Lower leg skin (tissue), 4 donors: ENCODE measurements around the gene CHD5. TPM values are rescaled to one million over a fixed set of nuclear protein-coding genes. Genes with fewer than 3 reads are reported as not detected.

ENCODE experiments used
- DNase-seq, 2 donors: peaks; one replicate each; pipeline ENCODE4 v3.0.0-alpha.2; 2019; ENCODE audit warnings: low spot score in 2 of 2
- H3K4me3 ChIP-seq: fragments of 200-600 bp; sonication (generic); 2 replicates; pipeline ENCODE4 v1.5.1; 2017; ENCODE audit warnings: mild to moderate bottlenecking, low read depth; ENCODE audit not compliant: poor library complexity, severe bottlenecking
- CTCF ChIP-seq, 3 donors: fragments of 450-650 bp; IDR thresholded peaks; one replicate each; pipeline ENCODE4 v1.5.1; 2016; ENCODE audit warnings: antibody characterized with exemption in 3 of 3, mild to moderate bottlenecking in 3 of 3, moderate library complexity in 2 of 3
- POLR2A ChIP-seq, 2 donors: fragments of 450-650 bp; IDR thresholded peaks; one replicate each; pipeline ENCODE4 v1.6.1; 2016 to 2017; ENCODE audit warnings: antibody characterized with exemption in 2 of 2, mild to moderate bottlenecking in 1 of 2, moderate library complexity in 1 of 2
- WGBS, 2 donors: methylation state at CpG; one replicate each; pipeline ENCODE4 v1.1.5; 2018; 5-methylcytosine and 5-hydroxymethylcytosine counted together
- intact Hi-C: fragments of 100-400 bp; cut with DNase I; formaldehyde crosslinking; loops from one replicate; pipeline ENCODE4 v1.15.0; 2023; ENCODE audit warnings: low total_unique reads
- total RNA-seq, 4 donors: library from RNA; depleted of rRNA; stranded (reverse); fragments of >200 nt; gene quantifications; one replicate each; pipeline ENCODE4 v1.1.0, GENCODE V29; 2016

Gene CHD5
- total RNA-seq, 4 donors from 2014 or later: 0.04 to 0.27 (median 0.13) TPM; not detected in 1

- intact Hi-C loops: no loop called here
- DNase-seq: no peak
- H3K4me3 ChIP-seq: no peak overlapping the region
Measured at GRCh38 chr1:6093611-6094010, 86.5 kb downstream of the CHD5 start.

GRCh38 chr1:6093071-6093470, 87.0 kb downstream of the CHD5 start:
- 79 to 80% methylated on average over 10 of the region's 10 CpGs for WGBS, 2 donors

More at GRCh38 chr1:6093611-6094010, 86.5 kb downstream of the CHD5 start:
- 89 to 91% methylated on average over 9 of the region's 9 CpGs for WGBS, 2 donors
- TF ChIP-seq POLR2A (IDR thresholded peaks at IDR 0.05): no peak
- no peak for TF ChIP-seq CTCF (IDR thresholded peaks at IDR 0.05)

GRCh38 chr1:6092211-6092610, 87.9 kb downstream of the CHD5 start:
- intact Hi-C loops: no loop called here
- TF ChIP-seq POLR2A (IDR thresholded peaks at IDR 0.05) (no peak), CTCF (IDR thresholded peaks at IDR 0.05) (no peak)
- no peak overlapping the region for H3K4me3 ChIP-seq
- DNase-seq: no peak
- 93 to 95% methylated on average over 10 of the region's 10 CpGs for WGBS, 2 donors

More at GRCh38 chr1:6093071-6093470, 87.0 kb downstream of the CHD5 start:
- intact Hi-C loops: no loop called here
- no peak for TF ChIP-seq CTCF (IDR thresholded peaks at IDR 0.05)
- TF ChIP-seq POLR2A (IDR thresholded peaks at IDR 0.05): no peak
- no peak overlapping the region for H3K4me3 ChIP-seq
- DNase-seq: no peak

- no peak for TF ChIP-seq POLR2A (IDR thresholded peaks at IDR 0.05)
- no peak for TF ChIP-seq CTCF (IDR thresholded peaks at IDR 0.05)
- intact Hi-C loops: no loop called here
- H3K4me3 ChIP-seq: no peak overlapping the region
- 84 to 93% methylated on average over 10 of the region's 10 CpGs for WGBS, 2 donors
- no peak for DNase-seq
Measured at GRCh38 chr1:6091823-6092109, 88.4 kb downstream of the CHD5 start.

GRCh38 chr1:6090996-6091822, 88.9 kb downstream of the CHD5 start:
- intact Hi-C loops: no loop called here
- 84 to 87% methylated on average over 22 to 25 of the region's 25 CpGs for WGBS, 2 donors
- H3K4me3 ChIP-seq: no peak overlapping the region
- no peak for TF ChIP-seq POLR2A (IDR thresholded peaks at IDR 0.05)
- TF ChIP-seq CTCF (IDR thresholded peaks at IDR 0.05): no peak
- DNase-seq: no peak

GRCh38 chr1:6090288-6090687, 89.8 kb downstream of the CHD5 start:
- no peak for DNase-seq
- no peak overlapping the region for H3K4me3 ChIP-seq
- intact Hi-C loops: no loop called here
- WGBS, 2 donors: 91 to 97% methylated on average over 6 to 17 of the region's 18 CpGs
- no peak for TF ChIP-seq CTCF (IDR thresholded peaks at IDR 0.05)
- TF ChIP-seq POLR2A (IDR thresholded peaks at IDR 0.05): no peak
